ENCODE measurements around the gene RANBP2. TPM values are rescaled to one million over a fixed set of nuclear protein-coding genes. Genes with fewer than 3 reads are reported as not detected.

RANBP2 gene
- total and polyA plus RNA-seq, 2 experiments from 2014 or later: 23.0 to 98.0 TPM

GRCh38 chr2:108824316-108825070, 105.2 kb downstream of the RANBP2 start (continued):
- TF ChIP-seq ETS1 (IDR thresholded peaks at IDR 0.05) (no peak), EZH2 (IDR thresholded peaks at IDR 0.05; ENCODE audit: low read depth, unreplicated experiment) (no peak), ZNF114 (CRISPR knock-in tag; IDR thresholded peaks at IDR 0.05) (no peak), POLR2AphosphoS5 (IDR thresholded peaks at IDR 0.05; ENCODE audit: low read depth) (no peak), CREB1 (CRISPR knock-in tag; IDR thresholded peaks at IDR 0.05; ENCODE audit: low read depth) (no peak)

GRCh38 chr2:108825254-108825653, 106.0 kb downstream of the RANBP2 start:
- Mint-ChIP-seq H3K9me3 (no peaks in the 10 kb centered on the region), H3K4me1 (no peaks in the 10 kb centered on the region), H3K27ac (no peak overlapping the region), H3K36me3 (ENCODE audit: low read depth) (peaks cover 7% of the 10 kb centered on the region; the same call in 2 of the 3 replicates), H3K4me3 (no peak overlapping the region), H3K27me3 (ENCODE audit: insufficient read depth, low read depth, poor library complexity) (peaks cover 6% of the 10 kb centered on the region)
- no peak for DNase-seq (ENCODE audit: low spot score)
- Histone ChIP-seq H4K20me1 (replicated peaks; ENCODE audit: insufficient read depth) (no peaks in the 10 kb centered on the region), H3K36me3 (ENCODE audit: insufficient read depth) (no peaks in the 10 kb centered on the region), H3K4me2 (no peak overlapping the region), H2AFZ (no peak overlapping the region), H3K27me3 (ENCODE audit: insufficient read depth) (no peaks in the 10 kb centered on the region), H3K79me2 (replicated peaks; ENCODE audit: insufficient read depth) (no peaks in the 10 kb centered on the region), H3K4me1 (ENCODE audit: insufficient read depth) (no peaks in the 10 kb centered on the region), H3K9me2 (ENCODE audit: insufficient read depth) (no peaks in the 10 kb centered on the region), H3K27ac (ENCODE audit: low read depth) (no peak overlapping the region), H3K4me3 (no peak overlapping the region), H3F3A (replicated peaks; ENCODE audit: low read depth) (no peaks in the 10 kb centered on the region)
- TF ChIP-seq POLR2AphosphoS5 (IDR thresholded peaks at IDR 0.05; ENCODE audit: low read depth) (no peak), NANOG (IDR thresholded peaks at IDR 0.05; ENCODE audit: borderline replicate concordance) (no peak), ZNF114 (CRISPR knock-in tag; IDR thresholded peaks at IDR 0.05) (no peak), CREB1 (CRISPR knock-in tag; IDR thresholded peaks at IDR 0.05; ENCODE audit: low read depth) (no peak), CTCF (conservative IDR thresholded peaks at IDR 0.05; ENCODE audit: low read depth in 2 of 2) (no peak), REST (IDR thresholded peaks at IDR 0.05; ENCODE audit: unreplicated experiment) (no peak), EZH2phosphoT487 (IDR thresholded peaks at IDR 0.05; ENCODE audit: unreplicated experiment) (no peak), EZH2 (IDR thresholded peaks at IDR 0.05; ENCODE audit: low read depth, unreplicated experiment) (no peak), ETS1 (IDR thresholded peaks at IDR 0.05) (no peak)
- no peak for ATAC-seq
